ENCODE results near the gene TXNIP. TPM values are rescaled to one million over a fixed set of nuclear protein-coding genes. Genes with fewer than 3 reads are reported as not detected.
A peak's percentile ranks its signal among the peaks of the same experiment; 100 is the strongest.
"Not testable (repeated sequence)": the region's sequence is repeated elsewhere in the genome, so short reads cannot be mapped to it uniquely, and the experiment has no call there.

Gene TXNIP, protein sequence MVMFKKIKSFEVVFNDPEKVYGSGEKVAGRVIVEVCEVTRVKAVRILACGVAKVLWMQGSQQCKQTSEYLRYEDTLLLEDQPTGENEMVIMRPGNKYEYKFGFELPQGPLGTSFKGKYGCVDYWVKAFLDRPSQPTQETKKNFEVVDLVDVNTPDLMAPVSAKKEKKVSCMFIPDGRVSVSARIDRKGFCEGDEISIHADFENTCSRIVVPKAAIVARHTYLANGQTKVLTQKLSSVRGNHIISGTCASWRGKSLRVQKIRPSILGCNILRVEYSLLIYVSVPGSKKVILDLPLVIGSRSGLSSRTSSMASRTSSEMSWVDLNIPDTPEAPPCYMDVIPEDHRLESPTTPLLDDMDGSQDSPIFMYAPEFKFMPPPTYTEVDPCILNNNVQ
- 611 and 616 TPM in 2 replicates for total RNA-seq (2014; rRNA removed; shearing (Covaris generic))
- polyA plus RNA-seq (2014; cell fraction: nucleus; rRNA removed) = 91.1 and 103 TPM in 2 replicates

DNA sequence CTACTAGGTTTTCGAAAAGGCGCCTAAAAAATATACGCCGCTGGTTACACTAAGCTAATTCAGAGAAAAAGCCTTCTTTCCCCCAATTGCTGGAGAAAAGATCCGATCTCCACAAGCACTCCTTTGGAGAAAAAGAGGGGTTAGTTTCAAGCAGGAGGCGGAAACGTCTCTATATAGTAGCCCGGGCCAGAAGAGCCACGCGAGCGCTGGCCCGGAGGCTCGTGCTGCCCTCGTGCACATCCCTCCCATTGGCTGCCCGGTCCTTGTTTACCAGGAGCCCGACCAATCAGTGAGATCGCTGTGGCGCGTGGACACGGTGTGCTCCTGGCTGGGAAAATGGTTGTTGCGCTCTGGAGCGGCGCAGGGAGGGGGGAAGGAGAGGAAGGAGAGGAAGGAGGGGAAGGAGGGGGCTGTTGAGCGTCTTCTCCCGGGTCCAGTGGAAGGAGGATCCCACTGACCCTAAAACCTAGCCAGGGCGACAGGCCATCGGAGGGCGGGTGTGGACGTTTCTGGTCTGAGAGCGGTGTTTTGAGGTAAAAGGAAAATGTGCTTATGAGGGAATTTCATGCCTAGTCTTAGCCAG is at the start of gene TXNIP:
TXNIP (minus strand) TSS at position 147 of the 583 bp plus-strand sequence. CDS start 313 bp downstream, outside the sequence.
- peak; percentile 100 for DNase-seq (ENCODE audit: extremely low read depth, low read depth)

DNA sequence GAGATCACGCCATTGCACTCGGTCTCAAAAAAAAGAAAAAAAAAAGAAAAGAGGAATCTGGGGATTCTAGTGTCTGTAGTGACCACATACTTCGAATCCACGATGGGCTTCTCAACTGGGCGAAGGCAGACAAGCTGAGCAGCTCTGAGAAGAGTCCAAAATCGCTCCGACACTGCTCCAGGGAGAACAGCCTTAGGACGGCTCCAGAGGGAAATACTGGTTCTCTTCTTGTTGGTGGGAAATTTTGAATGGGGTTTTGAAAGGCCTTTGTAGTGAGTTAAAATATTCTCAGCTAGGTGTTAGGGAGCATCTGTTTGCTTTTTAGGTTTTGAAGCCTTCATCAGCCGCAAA is 43.4 kb upstream of the TXNIP start:
- no peak for DNase-seq (ENCODE audit: extremely low read depth, low read depth)

DNA sequence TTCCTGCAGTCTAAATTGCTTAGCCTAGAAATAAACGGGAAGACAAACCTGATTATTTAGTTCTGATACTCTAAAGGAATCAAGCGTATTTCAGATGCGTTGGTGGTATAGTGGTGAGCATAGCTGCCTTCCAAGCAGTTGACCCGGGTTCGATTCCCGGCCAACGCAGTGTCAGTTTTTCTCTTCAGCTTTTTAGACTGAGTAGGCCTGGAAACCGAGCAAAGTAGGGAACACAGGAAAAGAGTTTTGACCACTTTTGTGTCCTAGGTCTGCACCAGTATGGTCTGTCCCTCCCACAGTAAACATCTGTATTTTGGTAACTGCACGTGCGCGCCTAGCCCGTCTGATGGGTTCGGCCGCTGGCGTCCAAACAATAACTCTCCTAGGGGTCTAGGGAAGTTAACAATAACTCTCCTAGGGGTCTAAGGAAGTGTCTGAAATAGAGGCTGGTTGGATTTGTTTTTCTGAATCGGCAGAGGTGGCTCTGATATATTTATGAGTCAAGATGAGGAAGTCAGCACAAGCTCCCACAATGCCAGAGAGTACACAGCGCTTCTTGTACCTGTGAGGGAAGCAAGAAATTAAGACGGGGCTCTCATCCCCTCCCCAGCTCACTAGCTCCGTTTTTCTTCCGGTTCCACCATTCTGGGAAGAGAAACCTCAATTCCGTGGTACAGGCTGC is 40.7 kb upstream of the TXNIP start:
- DNase-seq (ENCODE audit: extremely low read depth, low read depth) = peak; percentile 95

DNA sequence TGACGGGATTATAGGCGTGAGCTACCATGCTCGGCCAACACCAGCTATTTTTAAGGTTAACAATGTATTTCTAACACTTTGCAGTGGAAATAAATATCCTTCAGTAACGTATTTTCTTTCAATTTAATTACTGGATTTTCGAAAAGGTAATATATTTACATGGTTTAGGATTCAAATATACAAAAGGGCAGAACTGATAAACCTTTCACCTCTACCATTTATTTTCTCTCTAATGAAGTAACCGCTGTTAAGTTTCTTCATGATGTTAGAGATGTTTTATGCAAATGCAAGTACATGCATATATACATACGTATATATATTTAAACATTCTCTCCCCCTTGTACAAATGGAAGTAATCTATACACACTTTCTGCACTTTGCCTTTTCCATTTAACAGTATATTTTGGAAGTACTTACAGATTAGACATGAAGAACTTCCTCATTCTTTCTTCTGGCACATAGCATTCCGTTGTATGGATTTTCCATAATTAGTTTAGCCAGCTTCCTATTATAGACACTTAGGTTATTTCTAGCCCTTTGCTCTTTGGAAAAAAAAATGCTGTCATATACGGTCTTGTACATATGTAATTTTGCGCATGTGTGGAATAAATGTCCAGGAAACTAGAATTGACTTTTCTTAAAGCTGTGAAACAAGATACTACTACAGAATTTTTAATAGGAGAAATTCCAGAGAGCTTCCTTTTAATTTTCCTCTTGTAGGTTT is 40.0 kb upstream of the TXNIP start:
- no peak for DNase-seq (ENCODE audit: extremely low read depth, low read depth)

DNA sequence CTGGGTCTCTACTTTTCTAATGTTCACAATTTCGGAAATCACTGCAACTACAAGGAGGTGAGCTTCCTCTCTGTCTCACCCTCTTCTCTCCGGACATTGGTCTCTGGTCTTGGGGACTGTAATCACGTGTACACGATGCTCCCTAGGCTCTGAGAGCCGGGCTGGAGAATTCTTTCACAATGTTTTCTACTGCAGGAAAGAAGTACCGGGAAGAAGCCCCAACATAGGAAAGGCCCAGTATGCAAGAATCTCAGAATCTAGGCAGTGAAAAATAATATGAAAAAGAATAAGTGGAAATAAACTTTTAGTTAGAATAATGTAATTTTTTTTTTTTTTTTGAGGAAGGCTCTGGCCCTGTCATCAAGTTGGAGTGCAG is 38.7 kb upstream of the TXNIP start:
- peak; percentile 59 for DNase-seq (ENCODE audit: extremely low read depth, low read depth)

DNA sequence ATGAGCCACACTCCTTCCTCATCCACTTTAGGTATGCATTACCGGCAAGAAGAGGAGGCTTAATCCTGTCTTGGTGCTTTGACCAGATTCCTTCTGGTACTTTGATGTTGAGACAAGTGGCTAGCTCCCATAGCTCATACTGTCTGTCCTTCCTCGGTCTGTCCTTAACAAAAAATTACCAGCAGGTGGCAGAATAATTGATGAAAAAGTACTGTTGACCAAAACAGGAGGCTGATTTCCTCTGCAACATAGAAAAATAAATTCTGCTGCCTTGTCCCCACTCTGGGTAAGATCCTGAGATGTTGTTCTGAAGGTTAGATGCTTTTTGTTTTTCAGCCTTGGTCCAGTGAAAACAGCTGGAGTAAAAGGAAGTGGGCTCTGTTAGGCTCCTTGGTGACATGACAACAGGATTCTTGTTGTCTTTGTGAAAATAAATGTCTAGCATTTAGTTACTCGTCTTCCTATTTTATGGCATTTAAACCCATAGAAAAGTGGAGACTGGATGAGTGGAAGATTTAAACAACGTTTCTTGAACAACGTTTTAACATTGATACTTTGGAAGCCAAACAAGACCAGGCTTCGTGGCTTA is 36.3 kb upstream of the TXNIP start:
- peak; percentile 66 for DNase-seq (ENCODE audit: extremely low read depth, low read depth)

DNA sequence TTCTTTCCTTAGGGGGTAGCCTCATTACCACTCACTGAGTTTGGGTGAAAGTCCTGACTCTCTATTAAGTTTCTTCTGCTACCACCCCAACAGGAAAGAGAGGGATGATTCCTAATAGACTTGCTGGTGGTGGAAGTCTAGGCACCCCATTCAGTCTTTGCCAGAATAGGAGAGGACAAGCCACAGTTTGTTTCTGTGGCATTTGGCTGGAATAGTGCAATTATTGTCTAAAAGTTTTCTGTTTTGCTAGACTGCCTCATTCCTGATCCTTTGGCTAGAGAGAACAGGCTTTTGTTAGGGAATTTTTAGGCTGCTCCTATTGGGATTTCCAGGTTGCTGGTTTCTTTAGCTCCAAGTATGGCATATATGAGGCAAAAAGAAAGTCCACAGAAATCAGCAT is 35.1 kb upstream of the TXNIP start:
- no peak for DNase-seq (ENCODE audit: extremely low read depth, low read depth)

DNA sequence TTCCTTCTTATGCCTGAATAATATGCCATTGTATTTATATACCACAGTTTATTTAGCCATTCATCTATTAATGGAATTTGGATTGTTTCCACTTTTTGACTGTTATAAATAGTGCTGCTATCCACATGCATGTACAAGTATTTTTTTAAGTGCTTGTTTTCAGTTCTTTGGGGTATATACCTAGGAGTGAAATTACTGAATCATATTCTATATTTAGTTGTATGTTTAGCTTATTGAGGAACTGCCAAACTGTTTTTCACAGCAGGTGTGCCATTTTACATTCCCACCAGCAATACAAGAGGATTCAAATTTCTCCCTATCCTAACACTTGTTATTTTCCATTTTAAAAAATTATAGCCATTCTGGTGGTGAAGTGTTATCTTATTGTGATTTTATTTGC is 32.7 kb upstream of the TXNIP start:
- no peak for DNase-seq (ENCODE audit: extremely low read depth, low read depth)

DNA sequence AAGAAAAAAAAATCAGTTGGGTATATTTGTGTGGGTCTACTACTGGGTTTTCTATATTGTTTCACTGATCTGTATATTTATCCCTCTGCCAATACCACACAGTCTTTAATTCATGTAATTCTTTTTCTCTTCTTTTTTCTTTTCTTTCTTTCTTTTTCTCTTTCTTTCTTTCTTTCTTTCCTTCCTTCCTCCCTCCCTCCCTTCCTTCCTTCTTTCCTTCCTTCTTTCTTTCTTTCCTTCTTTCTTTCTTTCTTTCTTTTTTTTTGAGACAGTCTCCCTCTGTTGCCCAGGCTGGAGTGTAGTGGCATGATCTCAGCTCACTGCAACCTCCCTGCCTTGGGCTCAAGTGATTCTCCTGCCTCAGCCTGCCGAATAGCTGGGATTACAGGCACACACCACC is 30.3 kb upstream of the TXNIP start:
- not testable (repeated sequence) for DNase-seq (ENCODE audit: extremely low read depth, low read depth)

DNA sequence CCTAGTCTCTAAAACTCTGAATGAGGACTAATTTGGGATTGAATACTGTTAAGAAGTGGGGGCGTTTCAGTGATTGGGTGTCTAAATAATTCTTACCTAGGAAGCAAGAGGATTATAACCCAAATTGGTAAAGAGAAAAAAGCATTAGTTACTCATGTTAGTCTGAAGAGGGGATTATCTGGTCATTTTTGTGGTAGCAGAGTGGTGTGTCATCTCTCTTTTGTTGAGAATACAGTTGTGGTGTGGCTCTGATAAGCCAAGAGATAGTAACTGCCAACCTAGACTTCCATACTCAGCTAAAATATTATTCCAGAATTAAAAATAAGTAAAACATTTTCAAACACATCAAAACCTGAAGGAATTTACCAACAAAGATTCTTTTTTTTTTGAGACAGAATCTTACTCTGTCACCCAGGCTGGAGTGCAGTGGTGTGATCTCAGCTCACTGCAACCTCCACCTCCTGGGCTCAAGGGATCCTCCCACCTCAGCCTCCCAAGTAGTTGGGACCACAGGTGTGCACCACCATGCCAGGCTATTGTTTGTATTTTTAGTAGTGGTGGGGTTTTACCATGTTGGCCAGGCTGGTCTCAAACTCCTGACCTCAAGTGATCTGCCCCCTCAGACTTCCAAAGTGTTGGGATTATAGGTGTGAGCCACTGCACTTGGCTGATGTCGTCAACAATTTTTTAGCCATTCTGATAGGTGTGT is 29.6 kb upstream of the TXNIP start:
- DNase-seq (ENCODE audit: extremely low read depth, low read depth) = not testable (repeated sequence)

DNA sequence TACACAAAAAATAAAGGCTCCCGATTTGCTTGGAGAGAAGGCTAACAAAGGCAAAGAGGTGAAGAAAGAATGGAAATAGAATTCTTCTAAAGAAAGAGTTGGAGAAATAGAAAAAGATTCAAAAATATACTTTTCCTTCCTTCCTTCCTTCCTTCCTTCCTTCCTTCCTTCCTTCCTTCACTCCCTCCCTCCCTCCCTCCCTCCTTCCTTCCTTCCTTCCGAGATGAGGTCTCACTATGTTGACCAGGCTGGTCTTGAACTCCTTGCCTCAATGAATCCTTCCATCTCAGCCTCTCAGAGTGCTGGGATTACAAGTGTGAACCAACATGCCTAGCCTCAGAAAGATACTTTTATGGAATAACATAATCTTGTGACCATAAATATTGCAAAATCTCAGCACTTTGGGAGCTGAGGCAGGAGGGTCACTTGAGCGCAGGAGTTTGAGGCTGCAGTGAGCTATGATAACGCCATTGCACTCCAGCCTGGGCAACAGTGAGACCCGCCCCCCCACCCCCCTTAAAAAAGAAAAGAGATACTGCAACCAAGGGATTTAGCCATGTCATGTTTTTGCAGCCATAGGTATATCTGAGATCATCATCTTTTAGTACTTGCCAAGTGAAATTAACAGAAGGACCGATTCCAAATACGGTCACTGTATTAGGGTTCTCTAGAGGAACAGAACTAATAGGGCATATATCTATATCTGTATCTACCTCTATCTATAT is 26.2 kb upstream of the TXNIP start:
- DNase-seq (ENCODE audit: extremely low read depth, low read depth) = no peak

DNA sequence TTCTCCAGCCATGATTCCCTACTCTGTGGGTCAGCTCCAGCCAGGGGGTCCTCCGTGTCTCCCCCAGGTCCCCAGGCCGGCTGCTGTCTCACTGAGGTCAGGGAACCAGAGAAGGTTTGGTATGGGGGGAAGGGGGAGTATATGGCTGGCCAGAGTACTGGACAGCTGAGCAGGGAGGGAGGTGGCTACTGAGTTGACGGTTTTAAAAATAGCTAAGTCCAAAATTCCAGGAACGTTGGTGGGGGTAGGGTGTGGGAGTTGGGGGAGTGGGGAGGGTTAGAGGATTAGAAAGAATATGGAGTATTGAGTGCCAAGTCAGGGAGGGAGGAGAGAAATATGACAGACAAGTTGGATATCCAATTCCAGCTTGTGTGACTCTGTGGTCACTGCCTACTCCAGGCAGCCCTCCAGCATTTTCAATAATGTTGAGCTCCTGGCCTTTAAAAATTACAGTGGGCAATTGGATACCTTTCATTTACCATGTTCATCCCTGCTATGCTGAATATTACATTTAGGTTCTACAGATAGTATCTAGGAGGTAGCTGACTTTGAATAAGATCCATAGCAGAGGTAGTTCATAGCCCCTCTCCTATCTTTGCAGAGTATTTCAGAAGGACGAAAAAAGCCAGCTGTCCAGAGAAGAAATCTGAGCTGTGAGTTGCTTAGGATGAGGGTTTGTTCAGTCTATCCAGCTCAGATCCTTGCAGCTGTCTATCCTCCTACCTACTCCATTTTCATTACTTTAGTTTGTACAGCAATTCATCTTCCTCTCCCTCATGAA is 25.4 kb upstream of the TXNIP start, which contains the start of gene HJV:
HJV (minus strand) TSS at position 114 of the 781 bp plus-strand sequence. CDS start 1,504 bp downstream, outside the sequence.
- no peak for DNase-seq (ENCODE audit: extremely low read depth, low read depth)

DNA sequence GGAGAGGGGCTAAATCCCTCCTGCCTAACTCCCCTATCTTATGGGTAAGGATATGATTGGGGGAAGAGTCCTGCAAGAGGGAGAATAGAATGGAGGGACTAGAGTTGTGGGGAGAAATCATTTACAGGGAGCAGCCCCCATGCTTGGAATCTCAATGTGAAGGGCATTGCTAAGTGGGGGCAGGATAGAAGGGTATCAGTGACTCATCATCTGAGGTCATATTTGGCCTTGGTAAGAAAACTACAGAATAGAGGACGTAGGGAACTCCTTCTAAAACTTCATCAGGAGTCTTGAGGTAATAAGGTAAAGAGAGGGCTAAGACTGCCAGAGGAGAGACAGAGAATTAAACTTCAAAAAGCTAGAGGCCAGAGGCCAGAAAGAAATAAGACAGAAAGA is 24.7 kb upstream of the TXNIP start:
- no peak for DNase-seq (ENCODE audit: extremely low read depth, low read depth)

DNA sequence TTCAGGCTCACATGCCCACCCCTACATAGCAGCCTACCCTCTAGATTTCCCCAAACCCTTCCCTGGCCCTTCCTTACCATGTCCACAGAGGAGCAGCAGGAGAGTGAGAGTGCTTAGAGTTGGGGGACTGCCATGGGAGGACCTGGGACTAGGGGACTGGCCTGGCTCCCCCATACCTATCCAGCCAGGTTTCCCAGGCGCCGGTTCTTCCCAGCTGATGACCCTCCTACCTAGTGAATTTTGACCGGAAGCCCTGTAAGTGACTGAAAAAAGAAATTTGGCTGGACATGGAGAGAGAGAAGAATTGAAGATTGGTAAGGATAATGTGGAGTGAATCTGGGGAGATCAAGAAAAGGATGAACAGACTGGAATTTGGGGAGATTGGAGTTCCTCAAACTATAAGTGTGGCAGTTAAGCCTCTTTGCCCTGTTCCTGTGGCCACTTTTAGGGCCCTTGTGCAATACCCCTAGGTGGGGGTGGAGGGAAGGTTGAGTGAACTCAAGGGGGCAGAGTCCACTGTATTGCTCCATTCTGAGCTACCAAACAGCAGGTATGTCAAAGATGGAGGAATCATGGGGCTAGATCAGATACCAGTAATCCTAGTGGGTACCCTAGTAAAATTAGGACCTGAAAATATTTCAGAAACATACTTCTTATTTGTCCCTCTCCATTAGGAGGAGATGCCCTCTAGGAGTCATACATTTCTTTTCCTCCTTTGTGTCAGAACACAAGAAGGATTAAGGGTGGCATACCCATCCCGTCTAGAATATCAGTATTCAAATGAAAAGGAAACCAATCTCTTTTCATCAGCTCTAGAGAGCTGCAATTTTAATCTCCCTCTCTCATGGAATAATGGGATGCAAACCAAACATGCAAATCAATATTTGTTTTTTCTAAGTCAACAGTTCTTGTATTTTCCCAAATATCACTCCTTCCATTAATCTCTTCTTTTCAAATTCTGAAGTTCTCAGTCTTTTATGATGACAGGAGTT is 24.0 kb upstream of the TXNIP start:
- DNase-seq (ENCODE audit: extremely low read depth, low read depth) = no peak

DNA sequence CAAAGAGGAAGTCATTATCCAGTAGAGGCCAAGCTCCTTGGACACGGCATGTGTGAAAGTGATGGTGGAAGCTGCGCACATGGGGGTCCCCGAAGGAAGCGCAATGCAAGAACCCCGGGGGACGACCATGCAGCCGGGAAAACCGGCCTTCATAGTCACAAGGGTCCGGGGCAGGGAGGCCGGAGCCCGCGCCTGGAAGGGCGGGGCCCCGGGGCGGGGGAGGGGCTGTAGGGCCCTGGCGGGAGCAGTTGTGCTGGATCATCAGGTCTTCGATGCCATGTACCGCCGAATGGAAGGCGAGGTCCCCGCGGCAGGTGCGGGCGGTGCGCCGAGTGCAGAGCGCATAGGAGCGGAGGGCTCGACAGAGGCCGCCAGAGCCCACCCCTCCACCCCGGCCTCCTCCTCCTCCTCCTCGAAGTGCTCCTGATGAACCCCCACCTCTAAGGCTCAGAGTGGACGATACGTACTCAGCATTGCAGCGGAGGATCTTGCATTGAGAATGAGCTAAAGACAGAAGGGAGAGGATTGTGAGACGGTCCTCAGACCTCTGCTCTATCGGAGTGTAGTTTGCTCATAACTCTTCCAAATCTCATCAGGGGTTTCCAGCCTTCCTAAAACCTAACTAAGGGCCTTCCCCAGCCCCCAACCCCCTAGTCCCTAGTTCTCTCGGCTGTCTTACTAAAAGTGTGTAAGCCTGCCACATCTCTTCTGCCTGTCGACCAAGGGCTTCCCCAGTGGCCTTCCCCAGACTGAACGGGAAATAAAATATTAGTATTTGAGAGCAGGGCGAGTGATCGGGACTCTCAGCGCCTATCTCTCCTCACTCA is 23.1 kb upstream of the TXNIP start:
- no peak for DNase-seq (ENCODE audit: extremely low read depth, low read depth)

DNA sequence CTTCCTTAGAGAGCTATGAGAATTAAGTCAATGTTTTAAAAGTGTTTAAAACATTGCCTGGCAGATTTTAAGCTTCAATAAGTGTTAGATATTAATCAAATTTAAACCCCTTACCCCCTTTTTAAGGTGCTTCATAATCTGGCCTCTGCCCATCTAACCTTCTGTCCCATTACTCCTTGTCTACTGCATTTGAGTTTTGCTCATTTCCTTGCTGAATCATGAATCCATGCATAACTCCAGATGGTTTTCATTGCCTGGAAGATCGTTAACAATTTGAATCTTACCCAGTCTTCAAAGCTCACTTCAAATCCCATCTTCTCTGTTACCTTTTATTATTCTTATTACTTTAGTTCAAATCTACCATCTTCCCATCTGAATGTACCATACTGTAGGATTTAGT is 20.5 kb upstream of the TXNIP start:
- no peak for DNase-seq (ENCODE audit: extremely low read depth, low read depth)

DNA sequence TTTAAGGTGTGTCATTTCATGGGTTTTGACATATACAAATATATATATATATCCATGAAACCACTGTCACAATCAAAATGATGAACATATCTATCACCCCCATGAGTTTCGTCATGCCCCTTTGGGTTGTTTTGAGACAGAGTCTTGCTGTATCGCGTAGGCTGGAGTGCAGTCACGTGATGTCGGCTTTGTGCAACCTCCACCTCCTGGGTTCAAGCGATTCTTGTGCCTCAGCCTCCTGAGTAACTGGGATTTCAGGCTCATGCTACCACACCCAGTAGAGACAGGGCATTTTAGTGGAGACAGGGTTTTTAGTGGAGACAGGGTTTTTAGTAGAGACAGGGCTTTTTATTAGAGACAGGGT is 17.2 kb upstream of the TXNIP start:
- DNase-seq (ENCODE audit: extremely low read depth, low read depth) = no peak
